Activated gamma-delta T cell treated with anti-CD3 and anti-CD28 coated beads, Interleukin-2, amount 50 U/mL, for 16 hours (primary cell): Measurements from ENCODE around the gene ANKS1B.
"Not testable (repeated sequence)": the region's sequence is repeated elsewhere in the genome, so short reads cannot be mapped to it uniquely, and the experiment has no call there.

Experiments
- DNase-seq: peaks from one replicate; pipeline ENCODE4 v3.0.0-alpha.2; 2020; ENCODE audit warnings: low read depth

The ANKS1B gene

DNA sequence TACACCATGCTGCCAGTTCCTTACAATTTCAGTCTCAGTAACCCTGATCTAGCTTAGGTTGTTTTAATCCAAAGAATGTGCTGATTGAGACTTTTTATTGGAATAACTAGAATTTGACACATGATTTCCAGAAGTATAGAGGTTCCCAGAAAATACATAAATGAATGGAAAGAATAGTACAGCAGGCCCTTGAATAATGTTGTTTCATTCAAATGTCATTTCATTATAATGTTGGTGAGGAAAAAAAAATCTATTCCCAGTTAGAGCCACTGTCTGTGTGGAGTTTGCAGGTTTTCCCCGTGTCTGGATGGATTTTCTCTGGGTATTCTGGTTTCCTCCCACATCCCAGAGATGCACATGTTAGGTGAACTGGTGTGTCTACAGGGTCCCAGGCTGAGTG is 610.7 kb downstream of the ANKS1B start:
- no peak for DNase-seq

DNA sequence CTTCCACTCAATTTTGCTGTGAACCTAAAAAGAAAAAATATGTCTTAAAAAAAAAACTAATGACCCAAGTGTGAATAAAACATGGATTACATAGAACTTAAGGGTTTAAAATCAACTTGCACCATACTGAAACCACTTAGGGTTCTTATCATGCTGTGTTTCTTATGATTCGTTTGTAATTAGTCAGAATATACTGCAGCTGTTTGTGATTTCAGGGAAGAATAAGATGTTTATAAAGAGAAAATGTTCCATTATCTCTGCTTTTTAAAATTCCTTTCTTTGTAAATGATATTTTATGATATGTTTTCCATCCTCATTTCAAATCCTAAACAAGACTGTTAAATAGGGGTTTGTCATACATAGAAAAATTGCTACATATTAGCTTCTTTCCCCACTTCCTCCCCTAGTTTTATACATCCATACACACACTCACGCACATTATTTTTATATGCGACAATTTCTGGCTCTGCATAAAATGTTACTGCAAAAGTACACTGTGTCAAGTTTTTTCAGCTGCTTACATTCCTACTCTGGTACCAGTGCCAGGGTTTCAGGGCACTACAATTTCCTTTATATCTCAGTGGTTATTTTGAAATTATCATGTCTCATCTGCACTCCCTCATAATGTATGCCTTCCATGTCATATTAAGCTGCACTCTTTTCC is 612.3 kb downstream of the ANKS1B start:
- DNase-seq: no peak

DNA sequence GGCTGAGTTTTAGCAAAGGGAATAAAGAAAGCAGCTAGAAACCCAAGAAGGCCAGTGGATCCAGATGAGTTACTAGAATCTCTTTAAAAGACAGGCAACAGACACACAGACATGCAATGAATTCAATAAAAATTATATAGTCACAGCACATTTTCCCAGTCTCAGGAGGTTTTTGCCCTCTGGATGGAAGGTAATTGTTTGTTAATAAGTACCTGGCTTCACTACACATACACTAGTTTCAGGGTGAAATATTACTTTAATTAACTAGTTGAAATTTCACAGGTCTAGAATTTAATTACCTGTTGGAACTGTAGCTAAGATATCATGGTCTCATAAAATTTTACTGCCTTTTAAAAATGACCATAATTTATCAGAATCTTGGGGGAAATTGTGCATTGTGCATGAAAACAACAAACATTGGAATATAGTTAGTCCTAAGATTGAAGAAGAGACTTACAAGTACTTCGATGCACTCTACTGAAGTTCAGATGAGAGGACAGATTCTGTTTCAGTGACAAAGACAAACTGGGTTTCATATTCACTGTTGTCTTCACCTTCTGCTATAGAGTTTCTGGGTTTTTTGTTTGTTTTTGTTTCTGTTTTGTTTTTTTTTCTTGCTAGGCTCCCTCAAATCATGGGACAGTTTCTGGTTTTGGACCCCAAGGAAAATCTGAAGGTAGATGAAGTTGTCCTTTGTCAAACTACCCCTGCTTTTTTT is 614.2 kb downstream of the ANKS1B start:
- no peak for DNase-seq

DNA sequence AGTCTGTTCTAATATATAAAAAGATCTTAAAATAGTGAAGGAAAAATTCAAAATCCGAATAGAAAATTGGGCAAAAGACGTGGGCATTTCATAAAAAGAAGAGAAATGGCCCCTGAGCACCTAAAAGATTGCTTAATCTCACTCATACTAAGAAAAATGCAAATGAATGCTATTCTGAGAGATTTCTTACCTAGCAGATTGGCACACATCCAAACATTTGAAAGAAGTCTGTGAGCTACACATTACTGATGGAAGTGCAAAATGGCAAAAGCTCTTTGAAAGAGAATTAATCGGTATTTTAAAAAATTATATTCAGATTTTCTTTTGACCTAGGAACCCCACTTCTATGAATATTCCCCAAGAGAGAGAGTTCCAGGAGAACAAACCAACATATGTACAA is 617.6 kb downstream of the ANKS1B start:
- no peak for DNase-seq

DNA sequence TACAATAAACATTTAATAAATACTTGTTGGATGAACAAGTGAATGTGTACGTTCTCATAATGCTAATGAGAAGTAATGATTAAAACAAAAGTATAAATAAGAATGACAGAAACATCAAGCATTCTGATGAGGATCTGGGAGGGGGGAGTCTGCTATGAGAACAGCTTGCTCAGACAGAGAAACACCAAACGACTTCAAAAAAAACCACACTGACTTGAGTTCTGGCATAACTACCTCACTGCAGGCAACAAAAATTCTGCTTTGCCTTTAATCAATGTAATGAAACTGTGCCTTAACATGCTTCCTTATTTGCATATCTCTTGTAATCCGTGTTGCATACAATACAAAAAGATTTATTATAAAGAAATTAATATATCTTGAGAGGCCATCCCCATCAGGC is 632.5 kb downstream of the ANKS1B start:
- no peak for DNase-seq

DNA sequence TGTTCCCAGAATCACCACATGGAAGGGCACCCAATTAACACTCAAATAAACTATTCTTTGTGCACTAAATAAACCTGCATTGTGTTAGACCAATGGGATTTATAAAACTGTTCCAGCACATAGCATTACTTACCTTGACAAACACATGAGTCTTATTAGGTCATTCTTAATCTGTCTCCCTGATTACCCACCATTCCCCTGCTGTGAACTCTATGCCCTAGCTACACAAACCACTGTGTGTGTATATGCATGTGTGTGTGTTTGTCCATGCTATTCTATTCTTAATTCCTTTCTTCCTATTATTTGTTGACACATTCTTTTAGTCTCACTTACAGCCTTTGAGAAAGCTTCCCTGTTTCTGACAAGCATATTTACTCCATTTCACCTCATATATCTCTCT is 640.8 kb downstream of the ANKS1B start:
- no peak for DNase-seq

DNA sequence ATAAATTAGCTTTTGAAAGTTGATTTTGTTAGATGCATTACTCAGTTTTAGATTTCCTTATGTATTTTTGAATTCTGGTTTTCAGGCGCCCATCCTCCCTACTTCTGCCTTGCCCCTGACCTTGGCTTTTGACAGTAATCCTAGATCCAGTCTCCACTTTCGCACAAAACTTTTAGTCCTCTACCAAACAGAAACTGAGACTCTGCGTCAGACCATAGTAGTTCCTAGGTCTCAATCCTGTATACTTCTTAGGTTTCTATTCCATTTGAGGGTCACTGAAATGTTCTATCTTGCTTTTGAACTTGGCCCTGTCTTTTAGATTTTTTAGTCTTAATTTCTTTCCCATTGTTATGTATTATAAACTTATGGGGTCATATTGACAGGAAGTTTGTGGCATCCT is 645.1 kb downstream of the ANKS1B start:
- no peak for DNase-seq

DNA sequence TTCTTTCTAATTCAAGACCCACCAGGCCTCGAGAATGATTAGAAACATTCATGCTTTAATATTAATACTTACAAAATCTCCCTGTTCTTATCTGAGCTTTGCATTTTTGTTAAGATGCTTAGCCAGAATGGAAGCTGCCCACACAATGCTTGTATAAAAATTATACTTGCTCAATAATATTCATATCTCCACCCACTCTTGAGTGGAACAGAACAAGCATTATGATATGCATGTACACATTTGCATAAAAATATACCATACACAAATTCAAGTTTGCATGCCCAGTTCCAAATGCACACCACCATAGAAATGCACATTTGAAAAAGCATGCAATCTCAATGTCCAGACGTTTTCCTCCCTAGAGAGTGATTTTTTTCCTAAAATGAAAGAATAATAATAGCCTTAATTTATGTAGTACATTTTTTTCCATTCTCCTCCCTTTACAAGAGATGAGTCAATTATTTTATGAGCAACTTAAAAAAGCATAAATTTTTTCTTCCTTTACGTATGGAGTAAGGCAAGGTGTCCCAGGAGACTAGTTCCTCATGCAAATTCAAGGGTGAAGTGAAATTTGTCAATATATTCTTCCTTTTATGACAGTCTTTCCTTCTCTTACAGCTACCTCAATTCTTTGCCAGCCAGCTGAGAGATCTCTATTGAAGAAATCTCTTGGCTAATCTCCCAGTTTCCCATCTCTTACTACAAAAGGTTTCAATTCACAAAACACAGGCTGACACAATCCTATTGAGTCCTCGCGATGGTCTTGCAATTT is 650.3 kb downstream of the ANKS1B start:
- DNase-seq: no peak

DNA sequence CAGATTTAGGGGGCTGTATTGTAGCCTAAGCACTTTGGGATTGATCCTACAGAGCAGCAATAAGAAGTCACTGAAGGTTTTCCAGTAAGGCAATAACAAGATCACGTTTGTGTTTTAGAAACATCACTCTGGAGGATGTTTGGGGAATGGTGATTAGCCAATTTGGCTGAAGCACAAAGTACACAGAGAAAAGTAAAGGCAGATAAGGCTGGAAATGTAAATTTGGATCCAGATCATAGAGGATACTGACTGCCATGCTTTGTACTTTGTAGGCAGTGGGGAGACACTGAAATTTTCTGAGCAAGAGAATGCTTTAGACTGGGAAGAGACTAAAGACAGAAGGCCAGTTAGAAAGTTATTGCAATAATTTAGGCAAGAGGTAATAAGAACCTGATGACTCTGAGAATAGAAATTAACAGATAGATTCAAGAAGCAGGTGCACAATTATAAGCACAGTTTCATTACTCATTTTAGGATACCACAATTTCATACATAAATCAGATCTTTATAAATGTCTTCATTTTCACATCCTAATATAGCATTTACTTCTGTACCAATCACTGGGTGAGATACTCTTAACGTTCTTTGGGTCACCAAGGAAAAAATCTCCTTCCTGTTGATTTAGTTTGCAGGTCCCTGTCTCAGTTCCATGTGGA is 651.7 kb downstream of the ANKS1B start:
- no peak for DNase-seq

DNA sequence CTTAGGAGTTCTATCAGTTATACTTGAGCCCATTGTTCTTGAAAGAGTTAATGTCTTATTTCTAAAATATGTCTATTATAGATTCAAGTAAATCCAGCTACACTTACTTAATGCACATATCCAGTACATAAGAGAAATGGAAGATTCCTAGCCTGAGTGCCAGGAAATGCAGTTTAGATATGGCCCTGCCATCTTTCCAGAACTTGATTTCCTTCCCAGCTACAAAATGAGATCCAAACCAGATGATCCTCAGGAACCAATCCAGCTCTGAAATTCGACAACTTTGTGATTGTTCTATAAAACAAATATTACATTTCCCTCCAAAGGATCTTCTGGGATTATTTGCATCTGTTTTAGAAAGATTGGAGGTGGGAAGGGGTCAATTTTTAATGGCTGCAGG is 654.5 kb downstream of the ANKS1B start:
- no peak for DNase-seq

DNA sequence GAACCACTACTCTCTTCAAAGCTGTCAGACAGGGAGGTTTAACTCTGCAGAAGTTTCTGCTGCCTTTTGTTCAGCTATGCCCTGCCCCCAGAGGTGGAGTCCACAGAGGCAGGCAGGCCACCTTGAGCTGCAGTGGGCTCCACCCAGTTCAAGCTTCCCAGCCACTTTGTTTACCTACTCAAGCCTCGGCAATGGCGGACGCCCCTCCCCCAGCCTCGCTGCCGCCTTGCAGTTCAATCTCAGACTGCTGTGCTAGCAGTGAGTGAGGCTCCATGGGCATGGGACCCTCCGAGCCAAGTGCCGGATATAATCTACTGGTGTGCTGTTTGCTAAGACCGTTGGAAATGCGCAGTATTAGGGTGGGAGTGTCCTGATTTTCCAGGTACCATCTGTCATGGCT is 663.5 kb downstream of the ANKS1B start:
- not testable (repeated sequence) for DNase-seq

DNA sequence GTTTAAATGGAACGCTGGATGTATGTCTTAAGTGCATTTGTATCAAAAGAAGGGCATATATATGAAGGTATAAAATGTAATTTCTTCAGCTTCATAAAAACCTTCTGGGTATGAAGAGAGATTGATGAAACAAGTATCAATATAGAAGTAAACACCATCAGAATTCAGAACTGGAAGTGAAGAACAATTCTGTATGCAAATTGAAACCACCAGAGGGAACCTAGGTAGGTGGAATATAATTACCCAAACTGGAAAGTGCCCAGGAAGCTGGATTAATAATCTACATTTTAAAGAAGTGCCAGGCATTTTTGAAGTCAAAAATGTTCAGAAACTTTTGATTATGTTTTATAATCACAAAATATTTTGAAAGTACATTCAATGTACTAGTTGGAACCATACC is 673.4 kb downstream of the ANKS1B start:
- DNase-seq: no peak

DNA sequence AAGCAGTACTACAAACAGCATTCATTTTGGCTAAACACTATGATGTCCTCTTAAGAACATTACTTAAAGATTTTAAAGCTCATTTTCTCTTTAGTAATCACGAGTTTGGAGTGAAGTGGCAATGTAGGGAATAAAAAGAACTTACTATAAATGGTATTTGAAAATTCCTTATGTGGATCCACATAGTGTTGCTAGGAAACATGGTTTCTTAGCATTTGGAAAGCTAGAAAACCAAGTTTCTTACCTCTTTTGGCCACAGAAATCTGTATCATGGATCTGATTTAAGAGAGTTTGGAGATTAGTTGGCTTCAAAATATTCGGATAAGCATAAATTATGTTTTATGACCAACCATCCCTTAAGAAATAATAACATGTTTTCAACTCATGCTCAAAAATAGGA is 674.9 kb downstream of the ANKS1B start:
- no peak for DNase-seq

DNA sequence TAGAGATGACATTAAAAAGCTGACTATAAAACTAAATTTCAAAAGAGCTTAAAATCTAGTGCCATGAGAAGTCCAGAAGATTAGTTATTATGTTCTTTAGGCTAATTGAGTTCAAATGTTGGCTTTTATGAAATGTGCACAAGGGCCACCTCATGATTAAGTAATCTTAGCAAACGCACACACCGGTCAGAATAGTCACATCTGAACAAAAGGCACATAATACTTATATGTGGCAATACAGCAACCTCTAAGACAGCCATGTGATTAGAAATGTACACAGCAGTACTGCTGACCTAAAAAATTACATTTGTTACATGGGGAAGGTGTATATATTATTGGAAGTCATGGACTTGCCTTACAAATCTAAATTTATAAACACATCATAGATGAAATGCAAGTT is 681.9 kb downstream of the ANKS1B start:
- DNase-seq: no peak

DNA sequence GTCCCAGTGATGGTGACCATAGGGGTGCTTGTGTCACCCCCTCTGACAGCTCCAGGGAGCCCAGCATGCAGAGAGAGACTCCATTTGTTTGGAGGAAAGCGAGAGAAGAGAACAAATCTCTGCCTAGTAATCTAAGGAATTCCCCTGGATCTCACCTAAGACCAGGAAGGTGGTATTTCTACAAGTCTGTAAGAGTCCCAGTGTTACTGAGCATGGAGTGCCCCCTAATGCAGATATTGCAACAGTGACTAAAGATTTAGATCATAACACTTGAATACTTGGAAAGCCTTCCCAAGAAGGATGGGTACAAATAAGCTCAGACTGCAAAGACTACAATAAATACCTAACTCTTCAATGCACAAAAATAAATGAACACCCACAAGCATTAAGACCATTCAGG is 697.6 kb downstream of the ANKS1B start:
- no peak for DNase-seq

DNA sequence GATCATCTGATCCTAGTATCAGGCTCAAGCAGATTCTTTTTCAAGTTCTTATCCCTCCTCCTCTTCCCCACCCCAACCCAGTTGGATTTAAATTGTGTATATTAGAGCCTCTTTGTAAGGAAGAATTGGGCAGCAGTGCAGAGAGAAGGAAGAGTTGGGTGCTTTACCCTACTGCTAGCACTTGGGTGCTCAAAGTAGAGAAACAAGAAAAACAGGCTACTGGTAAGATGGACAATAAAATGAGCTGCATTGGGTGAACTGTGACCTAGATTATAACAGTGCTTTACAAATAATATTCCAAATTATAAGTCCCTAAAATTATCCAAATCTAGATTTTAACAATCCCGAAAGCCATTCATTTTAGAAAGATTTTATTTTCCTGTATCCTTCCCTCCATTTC is 700.6 kb downstream of the ANKS1B start:
- no peak for DNase-seq

DNA sequence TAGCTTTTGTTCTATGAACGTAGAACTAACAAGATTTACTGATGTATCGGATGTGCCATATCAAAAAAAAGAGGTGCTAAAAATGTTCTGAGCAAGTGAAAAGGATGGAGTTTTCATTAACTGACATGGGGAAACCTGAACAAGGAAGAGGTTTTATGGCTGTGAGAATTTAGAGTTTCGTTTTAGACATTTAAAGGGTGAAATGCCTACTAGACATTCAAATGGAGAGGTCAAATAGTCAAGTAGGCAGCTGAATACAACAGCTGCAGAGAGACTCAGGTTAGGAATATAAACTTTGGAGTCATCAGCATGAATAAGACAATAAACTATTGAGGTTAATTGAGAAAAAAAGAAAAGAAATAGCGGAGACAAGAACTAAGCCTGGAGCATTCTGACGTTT is 702.1 kb downstream of the ANKS1B start:
- no peak for DNase-seq

DNA sequence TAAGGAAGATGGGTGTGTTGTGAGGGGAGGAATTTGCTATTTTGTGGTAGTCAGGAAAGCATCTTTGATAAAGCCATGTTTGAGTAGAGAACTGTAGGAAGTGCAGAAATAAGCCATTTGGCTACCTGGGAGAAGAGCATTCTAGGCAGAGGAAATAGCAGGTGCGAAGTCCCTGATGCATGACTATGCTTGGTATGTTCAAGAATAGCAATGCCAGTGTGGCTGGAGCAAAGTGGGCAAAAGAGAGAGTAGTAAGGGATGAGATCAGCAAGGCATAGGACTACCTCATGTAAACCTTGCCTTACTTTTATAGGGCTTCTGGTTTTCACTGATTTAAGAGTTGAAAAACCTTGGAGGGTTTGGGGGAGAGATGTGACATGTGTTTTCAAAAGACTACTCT is 702.6 kb downstream of the ANKS1B start:
- DNase-seq: no peak

DNA sequence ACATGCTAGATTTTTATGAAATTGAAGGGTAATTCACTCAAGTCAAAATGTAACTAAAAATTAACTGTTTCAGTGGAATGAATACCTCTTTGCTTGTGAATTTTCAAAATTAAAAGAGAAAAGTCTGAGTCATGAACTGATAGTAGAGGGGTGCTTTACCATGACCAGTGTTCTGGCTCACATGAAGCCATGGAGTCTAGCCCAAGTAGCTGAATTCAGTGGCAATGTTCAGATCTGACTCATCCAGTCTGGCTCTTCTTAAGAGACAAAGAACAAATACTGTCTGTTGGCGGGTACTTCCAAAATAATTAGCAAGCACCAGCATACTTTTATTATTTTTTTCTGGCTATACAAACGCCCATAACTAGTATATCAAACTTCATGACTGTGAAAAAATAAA is 703.5 kb downstream of the ANKS1B start:
- no peak for DNase-seq

DNA sequence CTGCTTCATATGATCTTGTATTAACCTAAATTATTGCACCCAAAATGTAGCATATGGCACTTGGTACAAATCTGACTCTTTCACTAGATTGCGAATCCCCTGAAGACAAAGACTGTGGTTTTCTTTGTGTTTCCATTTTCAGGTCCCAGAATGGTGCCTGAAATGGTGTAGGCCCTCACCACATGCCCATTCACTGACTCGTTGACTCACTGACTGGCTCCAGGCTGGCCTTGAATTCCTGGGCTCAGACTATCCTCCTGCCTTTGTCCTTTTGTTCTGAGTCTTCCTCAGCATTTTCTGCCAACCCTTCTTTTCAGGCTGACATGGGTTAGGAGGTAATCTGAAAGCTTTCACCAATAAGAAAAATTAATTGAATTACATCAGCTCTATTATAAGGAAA is 705.8 kb downstream of the ANKS1B start:
- no peak for DNase-seq

DNA sequence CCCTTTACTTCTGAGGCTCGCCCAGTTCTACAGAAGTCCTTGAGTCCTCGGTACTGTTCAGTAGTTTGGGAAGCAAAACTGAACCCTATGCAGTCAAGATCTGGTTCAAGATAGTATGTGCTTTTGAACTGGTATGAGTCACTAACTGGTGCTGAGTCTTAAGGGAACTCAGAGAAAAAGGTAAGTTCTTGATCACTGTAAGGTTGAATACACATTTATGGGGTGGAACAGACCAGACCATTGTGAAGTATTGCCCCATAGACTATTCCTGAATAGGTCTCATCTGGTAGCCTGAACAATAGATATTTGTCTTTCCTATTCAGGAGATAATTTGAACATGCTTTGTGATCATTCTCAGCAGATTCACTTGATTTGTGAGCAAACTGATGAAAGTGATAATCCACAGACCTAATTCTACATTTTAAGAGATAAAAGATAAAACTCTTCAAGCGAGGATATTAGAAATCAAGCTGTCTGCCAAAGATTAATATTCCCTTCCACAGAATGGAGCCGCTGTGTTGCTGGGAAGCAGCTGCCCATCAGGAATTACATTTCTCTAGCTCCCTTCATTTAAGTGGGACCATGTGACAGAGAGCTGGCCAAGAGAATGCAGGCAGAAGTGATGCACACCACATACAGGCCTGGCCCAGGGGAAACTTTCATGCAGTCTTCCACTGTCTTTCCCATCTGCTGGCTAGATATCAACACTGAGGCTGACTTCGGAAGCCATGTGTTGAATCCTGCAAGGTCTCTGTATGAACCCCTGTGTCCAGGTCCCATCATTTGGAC is 707.0 kb downstream of the ANKS1B start:
- no peak for DNase-seq

DNA sequence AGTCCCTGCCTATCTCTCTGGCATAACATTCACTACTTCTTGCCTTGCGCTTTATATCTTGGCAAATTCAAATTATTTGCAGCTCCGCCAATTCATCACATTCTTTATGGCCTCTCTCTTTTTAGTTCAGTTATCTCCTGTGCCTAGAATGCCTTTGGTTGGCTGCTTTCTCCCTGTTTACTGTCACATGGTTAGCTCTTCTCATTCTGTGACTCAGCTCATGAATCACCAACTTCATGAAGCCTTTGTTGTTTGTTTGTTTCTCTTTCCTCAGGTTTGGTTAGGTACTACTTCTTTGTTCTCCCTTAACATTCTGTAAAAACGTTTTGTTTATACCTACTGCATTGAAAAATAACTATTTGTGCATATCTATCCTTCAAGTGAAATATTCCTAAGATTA is 713.7 kb downstream of the ANKS1B start:
- no peak for DNase-seq
